K562 (cell line): ENCODE data around the gene CABYR.
"Not testable (repeated sequence)": the region's sequence is repeated elsewhere in the genome, so short reads cannot be mapped to it uniquely, and the experiment has no call there.

ENCODE experiments used
- BCLAF1 ChIP-seq, 2 experiments: fragments of 450-650 bp in 1 of 2; IDR thresholded peaks; 2 replicates each; pipeline ENCODE4 v1.6.1; 2011 to 2017; ENCODE audit warnings: low read depth in 2 of 2, antibody characterized with exemption in 1 of 2, borderline replicate concordance in 1 of 2, low read length in 1 of 2, mild to moderate bottlenecking in 1 of 2, mixed read lengths in 1 of 2; ENCODE audit not compliant: control insufficient read depth in 1 of 2
- HDGF ChIP-seq: fragments of 450-650 bp; IDR thresholded peaks from 2 replicates; pipeline ENCODE4 v1.6.1; 2016
- JUND ChIP-seq, 2 experiments: IDR thresholded peaks; 2 replicates in 1 of 2; 3 replicates in 1 of 2; pipeline ENCODE4 v1.6.1; 2011; ENCODE audit warnings: borderline replicate concordance in 2 of 2, low read depth in 2 of 2, low read length in 2 of 2, improper control_type of control experiment in 1 of 2, missing biosample characterization in 1 of 2, missing genetic modification characterization in 1 of 2, missing genetic modification reagents in 1 of 2
- KAT2B ChIP-seq: IDR thresholded peaks from one replicate; pipeline ENCODE4 v1.6.1; 2012; ENCODE audit warnings: low read depth, mild to moderate bottlenecking, control low read depth, inconsistent platforms, low read length, moderate library complexity
- NR2F6 ChIP-seq: fragments of 450-650 bp; formaldehyde crosslinking; IDR thresholded peaks from 2 replicates; pipeline ENCODE4 v1.4.0; 2020; ENCODE audit warnings: mild to moderate bottlenecking
- PML ChIP-seq: IDR thresholded peaks from 2 replicates; pipeline ENCODE4 v1.6.1; 2012; ENCODE audit warnings: low read length, inconsistent platforms
- ZNF143 ChIP-seq: sonication (generic); formaldehyde crosslinking; IDR thresholded peaks from 2 replicates; pipeline ENCODE4 v1.9.0; 2022; ENCODE audit warnings: mild to moderate bottlenecking, missing genetic modification reagents
- ZZZ3 ChIP-seq: fragments of 450-650 bp; IDR thresholded peaks from 2 replicates; pipeline ENCODE4 v1.6.1; 2016; ENCODE audit warnings: antibody characterized with exemption, mild to moderate bottlenecking, moderate library complexity

- TF ChIP-seq NR2F6; JUND (IDR thresholded peaks at IDR 0.05; ENCODE audit: borderline replicate concordance, low read depth, low read length); JUND (tag; IDR thresholded peaks at IDR 0.05; ENCODE audit: borderline replicate concordance, low read depth, low read length); ZZZ3; HDGF; KAT2B; ZNF143 (CRISPR knock-in tag); PML; BCLAF1 (IDR thresholded peaks at IDR 0.05; ENCODE audit: borderline replicate concordance in 1 of 2, control insufficient read depth in 1 of 2, low read depth in 2 of 2, low read length in 1 of 2): not testable (repeated sequence)
Measured at GRCh38 chr18:24149591-24149990, 10.7 kb downstream of the CABYR start.
